OCI-M2 (cell line): ENCODE measurements around the gene MACC1.

Source experiments
- DNase-seq: peaks from one replicate; lab custom pipeline; 2025; ENCODE audit not compliant: unreplicated experiment; lab: John Stamatoyannopoulos, UW

The MACC1 gene

DNA sequence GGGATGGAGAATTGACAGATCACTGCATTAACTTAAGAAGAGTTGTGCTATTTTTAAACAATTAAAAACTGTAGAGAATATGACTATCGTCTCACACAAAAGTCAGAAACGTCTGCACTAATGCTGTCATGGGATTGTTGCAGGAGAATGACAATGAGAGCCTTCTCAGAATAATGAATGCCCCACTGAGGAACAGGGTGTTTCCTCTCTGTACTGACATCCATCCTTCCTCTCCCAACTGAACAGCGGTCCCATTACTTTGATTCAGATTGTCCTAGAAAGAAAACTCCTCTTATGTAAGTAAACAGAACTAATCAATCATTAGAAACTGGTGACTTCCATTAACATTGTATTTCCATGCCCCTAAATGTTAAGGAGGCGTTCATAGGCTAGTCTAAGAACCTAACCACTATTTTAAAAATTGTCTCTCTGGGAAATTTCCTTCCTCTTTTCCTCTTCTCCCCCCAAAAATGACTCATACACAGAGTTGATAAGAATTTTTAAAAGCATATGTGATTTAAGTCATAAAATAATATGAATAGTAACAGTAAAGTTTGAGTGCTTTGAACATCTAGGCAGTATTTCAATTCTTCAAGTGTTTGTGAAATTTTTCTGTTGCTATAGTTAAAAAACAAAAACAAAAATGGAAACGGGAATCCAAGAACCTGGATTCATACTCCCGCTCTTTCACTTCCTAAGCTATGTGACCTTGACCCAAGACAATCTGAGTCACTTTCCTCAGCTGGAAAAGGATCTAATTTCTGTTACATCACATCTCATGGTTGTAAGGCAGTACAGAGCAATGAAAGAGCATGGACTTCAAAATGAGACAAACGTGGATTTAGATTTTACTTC is 12.7 kb upstream of the MACC1 start:
- no peak for DNase-seq

DNA sequence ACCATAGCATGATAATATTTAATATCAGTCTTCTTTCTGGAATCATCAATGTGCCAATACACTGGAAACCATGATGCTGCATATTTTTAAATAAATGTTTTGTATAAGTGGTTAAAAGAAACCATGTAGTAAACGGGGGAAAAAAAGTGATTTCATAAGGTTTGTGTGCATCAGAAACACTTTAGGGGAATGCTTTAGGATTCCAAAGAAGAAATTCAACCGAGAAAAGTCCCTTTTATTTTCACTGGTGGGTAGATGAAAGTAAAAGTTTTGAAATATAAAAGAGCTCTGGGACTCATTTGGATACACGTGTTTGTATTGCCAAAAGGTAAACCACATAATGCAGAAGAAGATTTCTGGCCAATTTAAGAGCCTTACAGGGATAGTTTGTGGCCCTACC is 11.9 kb upstream of the MACC1 start:
- DNase-seq: no peak

DNA sequence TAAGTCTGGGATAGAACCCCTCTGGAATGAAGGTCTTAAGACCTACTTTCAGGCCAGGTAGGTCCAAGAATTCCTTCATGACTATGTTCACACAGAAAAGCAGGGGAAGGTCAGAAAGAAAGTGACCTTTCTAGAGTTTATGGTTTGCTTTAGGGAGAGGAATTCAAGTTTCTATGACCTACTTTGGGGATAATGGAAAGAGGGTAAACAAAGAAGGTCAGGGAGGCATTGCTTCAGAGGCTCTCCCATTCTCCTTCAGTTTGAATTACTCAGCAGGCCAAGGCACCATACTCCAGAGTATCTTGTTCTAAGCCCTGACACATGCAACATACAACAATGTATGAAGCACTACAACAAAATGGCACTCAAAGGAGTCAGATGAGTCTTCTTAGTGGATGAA is 11.5 kb upstream of the MACC1 start:
- DNase-seq: no peak

DNA sequence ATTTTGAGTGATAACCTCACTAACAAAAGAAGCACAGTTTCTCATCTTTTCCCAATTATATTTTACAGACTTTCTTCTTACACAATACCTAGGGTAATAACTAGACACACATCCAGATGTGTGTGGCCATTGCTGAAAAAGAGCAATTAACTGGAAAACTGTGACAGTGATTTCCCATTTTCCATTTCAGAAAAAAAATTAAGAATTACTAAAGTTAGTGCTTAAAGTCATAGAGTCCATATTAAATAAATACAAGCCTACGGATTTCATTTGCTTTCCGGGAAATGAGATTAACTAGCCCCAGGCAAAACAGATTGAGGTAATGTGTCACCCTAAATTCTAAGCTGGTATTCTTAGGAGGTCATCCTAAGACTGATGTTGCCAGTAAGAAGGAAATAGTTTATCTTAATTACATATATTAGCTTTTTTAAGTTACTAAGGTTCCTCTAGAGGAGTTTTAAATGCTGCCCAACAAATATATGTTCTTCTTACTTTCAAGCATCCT is 10.2 kb upstream of the MACC1 start:
- DNase-seq: no peak

DNA sequence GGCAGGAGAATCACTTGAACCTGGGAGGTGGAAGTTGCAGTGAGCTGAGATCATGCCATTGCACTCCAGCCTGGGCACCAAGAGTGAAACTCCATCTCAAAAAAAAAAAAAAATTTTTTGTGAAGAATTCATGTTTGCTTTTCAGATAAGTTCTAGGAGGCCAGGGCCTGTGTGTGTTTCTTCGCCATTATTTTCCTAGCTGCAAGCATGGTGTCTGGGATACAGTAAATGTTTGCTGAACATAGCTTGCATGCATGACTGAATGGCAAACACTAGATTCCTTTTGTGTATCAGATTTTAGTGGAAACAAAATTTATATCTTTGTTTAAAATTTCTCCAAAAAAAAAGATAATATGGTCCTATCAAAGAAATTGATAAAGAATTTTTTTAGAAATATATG is 9.7 kb upstream of the MACC1 start:
- DNase-seq: no peak

DNA sequence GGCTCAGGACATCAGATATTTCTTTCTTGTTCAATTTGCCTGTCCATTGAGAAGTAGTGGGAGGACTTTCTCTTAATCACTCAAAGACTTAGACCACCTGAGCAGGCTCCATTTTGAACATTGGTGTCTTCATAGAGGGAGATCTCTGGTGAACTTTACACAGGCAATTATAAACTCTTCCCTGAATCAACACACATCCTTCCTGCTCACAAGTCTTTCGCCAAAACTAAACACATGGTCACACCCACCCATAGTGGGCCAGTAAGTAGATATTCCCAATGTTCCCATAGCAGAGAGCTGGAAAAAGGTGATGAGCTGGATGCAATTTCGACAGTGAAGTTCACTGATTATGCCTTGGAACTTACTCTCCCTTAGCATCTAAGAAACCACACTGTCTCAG is 8.2 kb upstream of the MACC1 start:
- DNase-seq: no peak

DNA sequence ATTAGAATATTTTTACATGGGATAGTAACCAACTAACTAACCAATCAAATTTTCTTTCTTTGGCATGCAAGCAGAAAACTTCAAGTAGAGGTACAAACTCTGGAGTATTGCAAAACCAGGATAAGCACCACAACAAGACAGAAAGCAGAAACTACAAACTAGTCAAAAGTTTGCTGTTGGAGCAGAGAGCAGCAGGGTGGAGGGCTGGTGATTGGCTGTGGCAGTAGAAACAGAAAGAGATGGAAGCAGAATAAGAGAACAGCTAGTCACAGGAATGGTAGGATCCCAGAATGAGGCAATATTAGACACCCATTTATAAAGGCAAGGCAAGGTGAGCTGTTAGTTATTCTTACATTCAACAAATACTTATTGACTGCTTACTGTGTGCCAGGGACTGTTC is 6.8 kb upstream of the MACC1 start:
- DNase-seq: no peak

DNA sequence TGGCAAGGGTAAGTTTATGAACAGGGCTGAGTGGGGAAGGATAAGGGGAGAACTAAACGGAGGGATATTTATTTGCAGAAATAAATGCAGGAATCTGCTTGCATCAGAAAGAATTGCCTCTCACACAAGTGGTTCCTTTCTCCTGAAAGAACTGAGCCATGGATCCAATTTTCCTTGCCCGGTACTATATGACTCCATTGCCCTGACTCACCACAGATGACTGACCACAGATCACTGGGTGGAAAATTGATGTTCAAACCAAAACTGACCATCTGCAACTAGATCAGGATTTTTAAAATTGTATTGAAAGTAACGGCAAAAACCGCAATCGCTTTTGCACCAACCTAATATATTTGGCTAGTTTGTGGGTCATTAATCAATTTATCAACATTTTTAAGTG is 6.2 kb upstream of the MACC1 start:
- no peak for DNase-seq

DNA sequence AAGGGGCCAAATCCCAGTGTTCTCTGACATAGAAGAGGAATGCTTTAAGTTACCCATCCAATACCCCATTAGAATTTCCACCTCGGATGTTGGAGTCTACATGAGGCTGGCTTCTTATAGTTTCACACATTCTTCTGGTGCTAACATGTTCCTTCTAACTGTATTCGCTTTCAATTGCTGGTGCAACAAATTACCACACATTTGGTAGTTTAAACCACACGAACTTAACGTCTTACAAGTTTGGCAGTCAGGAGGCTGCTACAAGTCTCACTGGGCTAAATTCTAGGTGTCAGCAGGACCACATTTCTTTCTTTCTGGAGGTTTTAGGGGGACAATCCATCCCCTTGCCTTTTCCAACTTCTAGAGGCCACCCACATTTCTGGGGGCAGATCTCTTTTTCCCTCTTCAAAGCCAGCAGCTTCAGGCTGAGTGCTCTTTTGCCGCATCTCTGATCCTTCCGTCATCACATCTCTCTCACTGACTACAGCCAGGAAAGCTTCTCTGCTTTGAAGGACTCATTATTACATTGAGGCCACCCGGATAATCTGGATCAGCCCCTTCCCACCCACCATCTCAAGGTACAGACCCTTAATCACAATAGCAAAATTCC is 5.1 kb upstream of the MACC1 start:
- no peak for DNase-seq

DNA sequence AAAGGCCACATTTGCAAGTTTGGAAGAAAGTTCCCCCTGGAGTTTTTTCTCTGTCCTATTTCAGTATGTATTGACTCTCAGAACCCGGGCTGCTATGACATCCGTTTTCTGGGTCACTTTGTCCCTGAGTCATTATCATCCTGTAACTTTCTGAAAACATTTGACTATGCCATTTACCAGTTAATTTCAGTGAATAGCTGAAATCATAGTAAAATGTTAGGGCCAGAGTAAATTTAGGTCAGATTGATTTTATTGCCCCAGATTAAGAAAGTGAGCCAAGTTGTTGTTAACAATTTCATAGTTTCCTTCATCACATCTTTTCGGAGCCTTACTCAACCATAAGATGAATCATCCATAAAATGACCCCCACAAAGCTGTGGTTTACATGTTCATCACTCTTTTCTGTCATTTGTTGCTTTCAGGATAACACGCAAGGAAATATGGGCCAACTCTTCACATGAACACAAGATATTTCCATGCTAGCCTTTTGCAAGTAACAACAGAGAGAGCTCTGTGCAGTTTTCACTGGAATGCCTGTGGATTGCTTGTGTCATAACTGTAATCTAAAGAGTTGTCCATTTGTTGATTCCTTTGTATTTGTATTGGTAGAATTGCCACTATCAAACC is 3.9 kb upstream of the MACC1 start:
- no peak for DNase-seq

DNA sequence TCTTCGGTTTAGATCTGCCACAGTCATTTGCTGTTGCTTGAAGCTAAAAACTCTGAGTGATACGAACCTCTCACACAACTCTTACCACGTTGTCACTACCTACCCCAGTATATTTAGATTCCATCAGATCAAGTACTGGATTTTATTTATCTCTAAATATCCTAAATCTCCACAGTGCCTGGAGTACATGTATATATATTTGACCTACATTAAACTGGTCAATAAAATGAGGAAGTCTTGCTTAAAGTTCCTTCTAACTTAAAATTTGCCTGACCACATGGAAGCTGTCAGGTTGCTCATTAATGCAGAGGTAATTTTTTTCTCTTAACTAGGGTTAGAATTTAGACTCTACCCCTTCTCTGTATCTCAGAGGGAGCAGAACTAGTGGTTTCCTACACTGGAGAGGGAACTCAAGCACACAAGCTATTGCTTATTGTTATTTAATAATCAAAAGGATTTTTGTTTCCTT is 3.1 kb upstream of the MACC1 start:
- DNase-seq: no peak

DNA sequence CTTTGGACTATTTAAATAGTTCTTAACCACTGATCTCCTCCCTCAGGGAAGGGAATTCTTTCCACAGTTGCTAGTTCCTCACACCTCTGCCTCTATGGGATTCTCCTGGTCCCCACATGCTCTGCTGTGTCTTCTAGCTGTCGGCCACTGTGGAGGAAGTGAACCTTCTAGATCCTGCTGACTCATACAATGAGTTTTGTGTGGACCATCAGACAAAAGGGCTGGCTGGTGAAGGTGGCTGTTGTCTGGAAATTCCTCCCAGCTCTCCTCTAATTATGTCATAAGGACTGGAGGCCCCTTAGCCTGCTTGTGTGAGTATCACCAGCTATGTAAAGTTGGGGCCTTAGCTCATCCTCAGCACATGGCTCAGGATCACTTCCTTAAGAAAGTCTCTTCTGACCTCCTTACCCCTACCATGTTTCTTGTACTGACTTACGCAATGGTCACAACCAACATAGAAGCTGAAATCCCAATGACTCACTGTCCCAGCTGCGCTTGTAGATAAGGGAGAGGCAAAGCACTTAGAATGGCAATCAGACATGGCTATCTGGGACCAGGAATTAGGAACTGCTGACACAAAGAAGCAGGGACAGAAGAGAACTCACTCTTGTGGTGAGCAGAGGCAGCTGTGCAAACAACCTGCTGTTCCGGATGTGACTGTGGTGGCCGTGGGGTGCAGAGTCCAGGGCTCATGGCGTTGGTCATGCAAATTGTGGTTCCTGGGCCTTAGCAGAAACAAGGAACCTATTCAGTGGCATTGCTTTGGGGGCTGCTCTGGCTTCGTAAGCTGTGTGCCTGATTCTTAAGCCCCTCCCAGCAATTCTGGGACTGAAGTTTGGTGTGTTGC is 2.5 kb upstream of the MACC1 start:
- peak; percentile 96 for DNase-seq

DNA sequence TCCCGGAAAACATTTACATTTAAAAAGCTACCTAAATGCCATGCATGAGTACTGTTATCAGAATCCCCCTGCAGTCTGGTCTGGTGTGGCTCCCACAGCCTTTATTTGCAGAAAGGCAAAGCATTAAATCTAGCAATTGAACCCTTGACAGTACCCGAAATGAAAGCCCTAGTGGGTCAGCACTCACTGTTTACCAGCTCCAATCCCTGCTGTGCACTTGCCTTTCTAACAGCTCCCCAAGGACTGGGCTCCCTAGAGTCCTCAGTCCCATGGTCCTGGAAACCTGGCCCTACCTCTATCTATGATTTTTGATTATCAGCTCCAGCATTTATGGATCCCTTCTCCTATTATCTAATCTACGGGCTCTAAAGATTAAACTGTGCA is 1.9 kb upstream of the MACC1 start:
- DNase-seq: no peak

DNA sequence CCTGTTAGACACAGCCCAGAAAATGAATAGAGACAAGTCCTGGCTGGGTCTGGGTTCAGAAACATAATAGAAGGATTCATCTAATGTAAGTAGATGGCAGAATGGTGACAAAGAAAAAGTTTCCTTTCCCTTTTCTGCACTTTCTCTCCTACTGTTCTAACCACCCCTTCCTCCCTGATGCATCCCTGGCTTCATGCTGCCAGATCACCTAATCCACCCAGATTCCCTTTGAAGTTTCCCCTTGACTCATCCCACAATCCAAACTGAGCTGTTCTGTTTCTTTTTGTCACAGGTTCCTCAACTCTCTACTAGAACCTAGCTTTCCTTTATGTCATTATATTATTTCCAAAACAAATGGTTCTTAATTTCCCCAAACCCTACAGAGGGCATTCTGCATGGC is 1.1 kb upstream of the MACC1 start:
- DNase-seq: no peak

DNA sequence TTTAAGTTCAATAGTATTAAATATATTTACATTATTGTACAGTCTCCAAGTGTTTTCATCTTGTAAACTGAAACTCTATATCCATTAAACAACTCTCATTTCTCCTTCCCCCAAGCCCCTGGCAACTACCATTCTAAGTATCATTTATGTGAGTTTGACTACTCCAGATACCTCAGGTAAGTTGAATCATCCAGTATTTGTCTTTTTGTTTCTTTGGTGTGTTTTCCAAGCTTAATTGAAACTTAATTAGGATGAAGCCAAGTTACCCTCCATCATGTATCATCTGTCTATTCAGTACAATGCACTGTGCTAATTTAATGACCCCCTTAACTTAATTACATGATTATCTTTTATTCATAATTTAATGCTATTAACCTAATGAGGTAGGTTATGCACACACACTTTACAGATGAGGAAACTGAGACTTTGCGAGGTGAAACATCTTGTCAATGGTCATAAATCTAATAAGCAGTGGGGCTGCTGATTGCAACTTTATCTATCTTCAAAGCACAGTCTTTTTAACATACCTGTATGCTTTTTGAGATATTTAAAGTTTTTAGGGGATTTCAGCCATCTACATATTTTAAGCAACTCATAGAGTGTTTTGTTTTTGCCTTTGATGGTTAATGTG is 663 bp downstream of the MACC1 start:
- no peak for DNase-seq

DNA sequence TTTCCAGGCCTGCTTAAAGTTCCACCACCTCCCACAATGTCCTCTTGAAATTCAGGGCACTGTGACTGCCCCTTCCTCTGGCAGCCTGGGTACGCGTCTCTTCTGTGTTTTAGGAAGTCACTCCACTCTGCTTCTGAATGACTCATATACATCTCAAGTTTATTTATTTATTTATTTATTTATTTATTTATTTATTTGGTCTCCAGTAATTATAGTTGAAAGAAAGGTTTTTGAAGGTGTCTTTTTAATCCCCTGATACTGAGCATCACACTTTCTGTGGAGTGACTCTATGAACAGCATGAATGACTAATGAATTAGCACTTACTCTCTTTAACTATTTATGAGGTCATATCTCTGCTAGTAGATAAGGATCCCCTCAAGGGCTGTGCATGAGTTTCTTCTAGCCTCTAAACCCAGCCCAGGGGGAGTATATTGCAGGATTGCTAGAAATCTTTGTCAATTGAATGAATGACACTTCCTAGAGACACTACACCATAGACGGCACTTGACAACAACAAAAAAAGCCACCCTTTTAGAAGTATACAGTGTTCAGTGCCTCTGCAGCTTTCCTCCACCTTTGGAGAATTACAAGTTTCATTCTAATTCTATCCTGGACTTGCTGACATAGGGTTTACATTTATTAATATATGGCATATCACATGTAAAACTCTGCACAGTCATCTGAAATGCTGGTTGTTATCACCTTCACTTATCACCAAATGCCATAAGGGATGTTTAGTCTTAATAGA is 2.1 kb downstream of the MACC1 start:
- DNase-seq: no peak

DNA sequence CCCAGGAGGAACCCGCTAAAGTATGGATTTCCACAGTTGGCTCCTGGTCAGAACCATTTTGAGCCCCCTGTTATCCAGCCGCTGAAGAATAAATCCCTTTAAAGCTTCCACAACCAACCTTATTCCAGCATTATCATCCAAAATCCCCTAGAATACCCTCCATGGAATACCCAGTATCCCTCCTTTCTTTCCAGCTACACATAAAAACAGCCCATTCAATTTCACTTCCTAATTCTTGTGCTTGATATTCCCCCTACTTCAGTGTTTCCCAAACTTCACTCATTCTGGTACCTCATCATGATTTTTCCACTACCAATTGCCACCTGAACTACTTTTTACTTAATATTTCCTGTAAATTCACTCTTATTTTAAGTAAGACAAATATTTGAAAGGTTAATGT is 3.1 kb downstream of the MACC1 start:
- DNase-seq: no peak

DNA sequence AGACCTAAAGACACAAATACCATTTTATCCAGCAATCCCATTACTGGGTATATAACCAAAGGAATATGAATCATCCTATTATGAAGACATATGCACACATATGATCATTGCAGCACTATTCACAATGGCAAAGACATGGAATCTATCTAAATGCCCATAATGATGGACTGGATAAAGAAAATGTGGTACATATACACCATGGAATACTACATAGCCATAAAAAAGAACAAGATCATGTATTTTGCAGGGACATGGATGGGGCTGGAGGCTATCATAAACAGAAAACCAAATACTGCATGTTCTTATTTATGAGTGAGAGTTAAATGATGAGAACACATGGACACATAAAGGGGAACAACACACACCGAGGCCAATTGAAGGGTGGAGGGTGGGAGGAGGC is 3.8 kb downstream of the MACC1 start:
- no peak for DNase-seq

DNA sequence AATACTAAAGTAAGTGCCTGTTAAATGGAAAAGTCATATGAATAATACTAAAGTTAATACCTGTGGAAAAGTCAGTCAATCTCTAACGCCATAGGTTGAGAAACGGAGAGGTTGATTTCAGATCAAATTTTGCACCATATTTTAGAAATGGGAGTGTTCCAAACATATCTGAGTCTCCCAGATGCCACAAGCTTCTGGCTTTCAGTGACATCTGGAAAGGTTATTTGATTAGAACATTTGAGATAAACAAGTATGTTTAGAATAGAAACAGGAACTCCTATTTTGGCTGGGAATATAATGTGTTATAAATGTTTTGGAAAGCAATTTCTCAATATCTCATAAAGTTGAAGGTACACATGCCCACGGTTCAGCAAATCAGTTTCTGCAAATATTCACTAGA is 5.8 kb downstream of the MACC1 start:
- no peak for DNase-seq

DNA sequence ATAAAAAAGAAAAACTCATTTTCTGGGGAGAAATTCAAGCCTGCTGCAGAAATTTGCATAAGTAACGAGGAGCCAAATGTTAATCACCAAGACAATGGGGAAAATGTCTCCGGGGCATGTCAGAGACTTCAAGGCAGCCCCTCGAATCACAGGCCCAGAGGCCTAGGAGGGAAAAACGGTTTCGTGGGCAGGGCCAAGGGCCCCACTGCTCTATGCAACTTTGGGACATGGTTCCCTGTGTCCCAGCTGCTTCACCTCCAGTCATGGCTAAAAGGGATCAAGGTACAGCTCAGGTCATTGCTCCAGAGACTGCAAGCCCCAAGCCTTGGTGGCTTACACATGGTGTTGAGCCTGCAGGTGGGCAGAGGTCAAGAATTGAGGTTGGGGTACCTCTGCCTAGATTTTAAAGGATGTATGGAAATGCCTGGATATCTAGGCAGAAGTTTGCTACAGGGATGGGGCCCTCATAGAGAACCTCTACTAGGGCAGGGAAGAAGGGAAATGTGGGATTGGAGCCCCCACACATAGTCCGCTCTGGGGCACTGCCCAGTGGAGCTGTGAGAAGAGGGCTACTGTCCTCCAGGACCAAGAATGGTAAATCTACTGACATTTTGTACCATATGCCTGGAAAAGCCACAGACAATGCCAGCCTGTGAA is 8.4 kb downstream of the MACC1 start:
- DNase-seq: no peak
